ENCODE results near the gene AEBP1.

AEBP1 gene

GRCh38 chr7:44155191-44156185 lies 51.3 kb downstream of the AEBP1 start:
- DNase-seq (ENCODE audit: low read depth) = no peak

- DNase-seq (ENCODE audit: low read depth) = no peak
Observed at GRCh38 chr7:44156453-44157010, 52.4 kb downstream of the AEBP1 start.

GRCh38 chr7:44157116-44158080 lies 53.3 kb downstream of the AEBP1 start:
- DNase-seq (ENCODE audit: low read depth) = no peak

GRCh38 chr7:44158096-44158872 lies 54.1 kb downstream of the AEBP1 start:
- DNase-seq (ENCODE audit: low read depth) = no peak

- DNase-seq (ENCODE audit: low read depth) = no peak
Observed at GRCh38 chr7:44158873-44159631, 54.9 kb downstream of the AEBP1 start.

GRCh38 chr7:44159824-44160630 lies 55.9 kb downstream of the AEBP1 start:
- no peak for DNase-seq (ENCODE audit: low read depth)

- no peak for DNase-seq (ENCODE audit: low read depth)
Observed at GRCh38 chr7:44161371-44161770, 57.2 kb downstream of the AEBP1 start.

- DNase-seq (ENCODE audit: low read depth) = no peak
Observed at GRCh38 chr7:44162179-44162578, 58.0 kb downstream of the AEBP1 start.

- DNase-seq (ENCODE audit: low read depth) = no peak
Observed at GRCh38 chr7:44162785-44163395, 58.7 kb downstream of the AEBP1 start.

- DNase-seq (ENCODE audit: low read depth) = no peak
Observed at GRCh38 chr7:44163591-44163990, 59.4 kb downstream of the AEBP1 start.

All from CMK (cell line).